ENCODE results near the gene TMEM150A. TPM values are rescaled to one million over a fixed set of nuclear protein-coding genes. Genes with fewer than 3 reads are reported as not detected.

The TMEM150A gene
- total RNA-seq, 6 experiments from 2014 or later = 20.0 to 26.7 (median 21.9) TPM

DNA sequence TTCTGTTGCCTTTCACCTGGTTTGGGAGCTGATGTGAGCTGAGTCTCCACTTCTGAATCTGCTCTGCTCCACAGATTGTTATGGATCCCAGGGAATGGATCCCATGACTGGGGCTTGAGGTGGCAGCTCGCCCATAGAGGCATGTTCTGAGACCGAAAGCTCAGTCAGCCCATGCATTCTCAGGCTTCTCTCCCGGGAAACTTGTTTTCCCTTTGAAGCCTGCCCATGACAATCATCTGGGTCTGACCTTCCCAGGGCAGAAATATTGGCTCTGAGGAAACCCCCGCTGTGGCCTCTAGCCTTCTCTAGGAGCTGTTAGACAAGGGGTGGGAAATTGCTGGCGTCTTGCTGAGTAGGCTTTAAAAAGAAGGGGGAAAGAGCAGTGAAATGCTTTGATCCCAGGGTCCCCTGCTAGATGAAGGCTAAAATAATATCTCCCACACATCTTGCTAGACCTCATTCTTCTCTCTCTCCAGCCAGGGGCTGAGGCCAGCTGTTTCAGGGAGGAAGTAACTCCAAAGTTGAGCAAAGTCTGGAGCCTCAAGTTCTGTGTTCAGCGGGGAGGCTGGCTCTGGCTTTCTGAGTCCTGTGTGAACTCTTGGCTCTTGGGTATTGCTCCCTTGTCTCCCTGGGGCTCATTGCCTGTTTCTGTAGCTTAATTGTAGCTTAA, 23.1 kb downstream of the TMEM150A start:
- intact Hi-C loops (cut with DNase I) = no loop called here
- Histone ChIP-seq H3K27me3 (no peaks in the 10 kb centered on the region), H3K27ac (peak overlapping the region; percentile 65 to 79 (median 73)), H3K36me3 (no peaks in the 10 kb centered on the region), H3K4me3 (peak overlapping the region in 2 of 3 donors; percentile 2 to 63), H3K9me3 (no peaks in the 10 kb centered on the region), H3K4me1 (peaks cover 0 to 20% (median 3%) of the 10 kb centered on the region in 4 donors)
- TF ChIP-seq, protein P1, sequence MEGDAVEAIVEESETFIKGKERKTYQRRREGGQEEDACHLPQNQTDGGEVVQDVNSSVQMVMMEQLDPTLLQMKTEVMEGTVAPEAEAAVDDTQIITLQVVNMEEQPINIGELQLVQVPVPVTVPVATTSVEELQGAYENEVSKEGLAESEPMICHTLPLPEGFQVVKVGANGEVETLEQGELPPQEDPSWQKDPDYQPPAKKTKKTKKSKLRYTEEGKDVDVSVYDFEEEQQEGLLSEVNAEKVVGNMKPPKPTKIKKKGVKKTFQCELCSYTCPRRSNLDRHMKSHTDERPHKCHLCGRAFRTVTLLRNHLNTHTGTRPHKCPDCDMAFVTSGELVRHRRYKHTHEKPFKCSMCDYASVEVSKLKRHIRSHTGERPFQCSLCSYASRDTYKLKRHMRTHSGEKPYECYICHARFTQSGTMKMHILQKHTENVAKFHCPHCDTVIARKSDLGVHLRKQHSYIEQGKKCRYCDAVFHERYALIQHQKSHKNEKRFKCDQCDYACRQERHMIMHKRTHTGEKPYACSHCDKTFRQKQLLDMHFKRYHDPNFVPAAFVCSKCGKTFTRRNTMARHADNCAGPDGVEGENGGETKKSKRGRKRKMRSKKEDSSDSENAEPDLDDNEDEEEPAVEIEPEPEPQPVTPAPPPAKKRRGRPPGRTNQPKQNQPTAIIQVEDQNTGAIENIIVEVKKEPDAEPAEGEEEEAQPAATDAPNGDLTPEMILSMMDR (IDR thresholded peaks at IDR 0.05) = no peak
- TF ChIP-seq POLR2A (IDR thresholded peaks at IDR 0.05) = no peak
- WGBS (ENCODE audit: insufficient coverage, low coverage, low lambda C conversion rate, missing lambda C conversion rate) = 45% methylated on average over 5 of the region's 6 CpGs
- DNase-seq = no peak
- ATAC-seq = no peak

DNA sequence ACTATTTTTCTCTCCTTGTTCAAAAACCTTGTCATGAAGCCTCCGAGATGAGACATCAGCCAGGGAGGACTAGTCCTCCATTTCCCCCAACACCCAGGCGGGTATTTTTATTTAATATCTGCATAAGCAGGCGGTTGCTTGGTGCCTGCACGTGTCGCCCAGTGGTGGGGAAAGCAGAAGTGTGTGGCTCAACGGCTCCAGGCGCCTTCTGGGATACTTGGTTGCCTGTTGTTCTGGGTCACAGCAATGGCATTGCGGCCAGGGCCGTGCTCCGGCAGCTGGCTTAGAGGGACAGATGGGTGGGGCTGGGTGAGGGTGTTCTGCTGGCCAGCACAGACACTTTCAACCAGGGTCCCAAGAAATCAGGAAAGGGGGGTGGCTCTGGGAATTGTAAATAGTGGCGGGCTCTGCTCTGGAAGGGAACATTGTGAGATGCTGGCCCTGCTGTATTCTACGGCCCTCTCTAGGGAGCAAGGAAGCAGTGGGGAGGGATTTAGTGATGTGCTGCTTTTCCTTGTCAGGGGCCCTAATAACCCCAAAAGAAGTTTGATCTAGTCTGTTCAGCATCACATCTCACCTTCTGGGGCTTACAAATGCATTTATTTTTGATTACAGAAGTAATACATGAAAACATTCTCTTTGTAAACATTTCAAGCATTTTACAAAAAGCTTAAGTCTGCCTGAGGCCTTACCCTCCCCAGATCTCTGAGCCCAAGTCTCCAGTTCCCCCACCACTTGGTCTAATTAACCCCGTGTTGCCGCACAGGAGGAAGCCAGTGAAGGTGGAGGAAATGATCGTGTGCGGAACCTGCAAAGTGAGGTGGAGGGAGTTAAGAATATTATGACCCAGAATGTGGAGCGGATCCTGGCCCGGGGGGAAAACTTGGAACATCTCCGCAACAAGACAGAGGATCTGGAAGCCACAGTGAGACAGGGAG, 24.0 kb downstream of the TMEM150A start:
- TF ChIP-seq, protein P1 (IDR thresholded peaks at IDR 0.05) = no peak
- no peak for TF ChIP-seq POLR2A (IDR thresholded peaks at IDR 0.05)
- Histone ChIP-seq H3K4me1 (peaks cover 0 to 15% (median under 1%) of the 10 kb centered on the region in 4 donors), H3K27ac (peak overlapping the region; percentile 65 to 79 (median 73)), H3K4me3 (peak overlapping the region; percentile 56 to 63 (median 59)), H3K27me3 (no peaks in the 10 kb centered on the region), H3K36me3 (no peaks in the 10 kb centered on the region), H3K9me3 (no peaks in the 10 kb centered on the region)
- 18% methylated on average over 19 of the region's 19 CpGs for WGBS (ENCODE audit: insufficient coverage, low coverage, low lambda C conversion rate, missing lambda C conversion rate)
- DNase-seq = peak in 2 of 3 donors; percentile 57 to 71
- intact Hi-C loops (cut with DNase I) = no loop called here
- peak; percentile 57 to 65 (median 59) for ATAC-seq

- peak within 1 kb of the TSS; percentile 65 to 79 (median 73) for H3K27ac ChIP-seq
- H3K4me1 ChIP-seq = peaks cover 0 to 13% (median 0%) of the 10 kb centered on the region in 4 donors
These were observed 24.9 kb downstream of the TMEM150A start, which contains the start of gene VAMP8 for GRCh38 chr2:85577386-85578242. Gene VAMP8 (plus strand): TSS chr2:85577586. CDS start chr2:85577647, 61 bp downstream.

More at GRCh38 chr2:85577386-85578242, 24.9 kb downstream of the TMEM150A start, which contains the start of gene VAMP8:
- peak; percentile 83 to 84 (median 84) for ATAC-seq
- DNase-seq = peak; percentile 73 to 79 (median 77)
- Histone ChIP-seq H3K9me3 (no peaks in the 10 kb centered on the region), H3K27me3 (no peaks in the 10 kb centered on the region), H3K36me3 (no peaks in the 10 kb centered on the region), H3K4me3 (peak within 1 kb of the TSS; percentile 56 to 63 (median 59))
- 10% methylated on average over 14 of the region's 19 CpGs for WGBS (ENCODE audit: insufficient coverage, low coverage, low lambda C conversion rate, missing lambda C conversion rate)
- no peak for TF ChIP-seq POLR2A (IDR thresholded peaks at IDR 0.05)
- TF ChIP-seq, protein P1 (IDR thresholded peaks at IDR 0.05) = no peak
- intact Hi-C loops (cut with DNase I) = no loop called here
